ENCODE measurements around the gene OR56A3.

The OR56A3 gene

DNA sequence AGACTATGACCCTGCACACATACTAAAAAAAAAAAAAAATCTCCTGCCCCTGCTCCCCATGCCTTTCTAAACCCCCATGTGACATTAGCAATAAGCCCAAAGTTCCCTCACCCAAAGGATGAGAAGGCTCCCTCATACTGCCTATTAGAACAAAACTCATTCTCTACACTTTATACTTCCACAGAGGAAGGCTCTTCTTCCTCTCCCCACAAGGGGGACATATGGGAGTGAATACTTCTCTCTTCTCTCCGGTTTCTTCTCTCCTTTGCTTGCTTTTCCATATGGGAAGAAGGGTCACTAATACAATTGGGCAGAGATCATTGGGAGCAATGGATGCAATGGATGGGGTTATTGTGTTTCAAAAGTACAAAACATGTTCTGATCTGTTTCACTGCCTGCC is 41.4 kb downstream of the OR56A3 start:
- no peak for DNase-seq

DNA sequence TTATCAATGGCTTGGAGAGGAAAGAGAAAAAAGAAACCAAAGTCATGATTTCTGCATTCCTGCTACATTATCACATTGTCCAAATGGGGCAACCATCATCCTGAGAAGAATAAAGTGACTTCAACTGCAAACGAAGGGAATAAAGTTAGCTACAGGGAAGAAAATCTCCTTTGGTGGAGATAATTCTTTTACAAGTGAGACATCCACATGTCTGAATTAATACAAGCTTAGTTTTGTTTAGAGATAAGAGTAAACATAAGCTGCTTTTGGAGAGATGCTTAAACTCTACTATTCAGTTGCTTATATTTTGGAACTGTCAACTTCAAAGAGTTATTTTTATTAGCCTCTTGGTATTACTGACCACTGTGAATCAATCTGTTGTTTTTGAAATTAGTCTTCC is 44.8 kb downstream of the OR56A3 start, which contains the start of gene OR52L1:
Gene OR52L1 (minus strand): TSS at position 101 of the 400 bp plus-strand sequence. CDS start 55 bp downstream, at position 46.
- DNase-seq, result no peak

DNA sequence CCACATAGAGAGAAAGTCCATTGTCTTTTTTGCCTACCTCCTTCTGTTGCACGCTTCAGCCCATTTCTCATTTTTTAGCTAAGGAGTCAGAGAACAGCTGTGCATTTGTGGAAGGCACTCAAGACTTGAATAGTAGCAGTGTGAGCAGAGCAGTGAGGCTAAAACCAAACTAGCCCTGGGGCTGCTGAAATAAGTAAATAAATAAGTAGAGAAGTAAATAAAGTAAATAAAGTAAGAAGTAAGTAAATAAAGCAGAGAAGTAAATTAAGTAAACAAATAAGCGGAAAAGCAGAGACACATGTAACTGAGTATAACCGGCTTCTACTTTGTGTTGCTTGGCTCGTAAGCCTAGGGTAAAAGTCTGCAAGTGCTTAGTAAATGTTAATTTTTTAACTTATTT is 47.2 kb downstream of the OR56A3 start:
- no peak for DNase-seq

DNA sequence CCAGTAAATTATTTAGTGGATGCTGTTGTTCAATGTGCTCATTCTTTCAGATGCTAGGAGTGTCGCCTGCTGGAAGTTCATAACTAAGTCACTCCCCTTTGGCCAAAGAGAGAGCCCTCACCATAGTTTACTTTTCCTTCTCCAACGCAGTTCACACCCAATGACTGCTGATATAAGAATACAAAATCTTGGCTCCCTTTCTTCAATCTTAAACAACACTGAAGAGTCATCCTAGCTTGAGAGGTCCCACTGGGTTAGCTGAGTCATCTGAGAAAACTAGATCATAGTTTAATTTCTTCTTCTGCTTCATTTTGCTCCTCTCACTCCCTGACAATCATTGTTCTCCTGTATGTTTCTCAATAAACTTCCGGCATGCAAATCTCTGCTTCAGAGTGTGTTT is 50.1 kb downstream of the OR56A3 start:
- no peak for DNase-seq

DNA sequence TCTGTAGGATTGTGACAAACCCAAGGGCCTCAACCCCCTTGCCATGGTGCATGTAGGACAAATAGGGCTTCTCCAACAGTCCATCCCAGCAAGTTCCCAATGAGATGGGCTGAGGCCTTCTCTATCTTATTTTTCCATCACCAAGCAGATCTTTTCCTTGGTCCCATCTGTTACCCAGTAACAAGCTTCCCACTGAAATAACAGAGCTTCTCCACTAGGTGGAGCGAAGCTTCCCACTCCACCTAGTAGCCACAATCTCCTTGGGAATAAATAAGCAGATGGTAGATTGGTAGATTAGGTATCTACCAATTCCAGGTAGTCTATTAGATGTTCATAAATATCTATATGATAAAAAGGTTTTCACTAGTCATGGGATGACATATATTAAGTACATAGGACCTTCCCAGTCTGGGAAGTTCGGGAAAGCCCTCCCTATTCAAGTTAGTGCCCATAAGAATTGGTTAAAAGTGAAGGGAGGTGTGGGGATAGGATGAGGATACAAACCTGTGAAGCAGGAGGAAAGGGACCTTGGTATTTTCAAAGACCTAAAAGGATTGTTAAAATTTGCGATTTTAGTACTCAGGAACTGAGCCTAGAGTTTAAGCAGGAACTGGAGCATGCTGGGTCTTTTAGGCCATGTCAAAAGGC is 50.7 kb downstream of the OR56A3 start:
- DNase-seq, result no peak

DNA sequence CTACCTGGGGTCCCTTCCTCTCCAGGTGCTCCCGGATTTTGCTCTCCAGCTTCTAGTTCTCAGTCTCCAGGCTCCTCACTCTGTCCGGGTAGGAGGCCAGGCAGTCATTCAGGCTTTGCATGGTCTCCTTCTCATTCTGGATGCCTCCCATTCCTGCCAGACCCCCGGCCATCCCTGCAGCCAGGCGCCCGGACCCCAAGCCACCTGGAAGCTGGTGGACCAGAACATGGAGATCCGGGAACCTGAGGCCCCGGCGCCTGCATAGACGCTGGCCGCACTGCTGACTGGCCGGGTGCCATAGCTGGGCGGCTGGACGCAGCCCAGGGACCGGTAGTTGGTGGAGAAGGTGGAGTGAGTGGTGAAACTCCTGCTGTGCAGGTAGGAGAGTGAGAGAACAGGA is 52.7 kb downstream of the OR56A3 start:
- no peak for DNase-seq
